Progenitor cell of endocrine pancreas (in vitro differentiated cells): ENCODE results near the gene ATP6V1C2. TPM values are rescaled to one million over a fixed set of nuclear protein-coding genes. Genes with fewer than 3 reads are reported as not detected.

Experiments
- DNase-seq: peaks from one replicate; pipeline ENCODE4 v3.0.0; 2021; ENCODE audit warnings: low spot score; ENCODE audit not compliant: unreplicated experiment
- H3K27ac Mint-ChIP-seq: 2 replicates; pipeline ENCODE4 v1.8.0; 2021; ENCODE audit warnings: mild to moderate bottlenecking, moderate library complexity, mixed read lengths
- H3K27me3 Mint-ChIP-seq: 2 replicates; pipeline ENCODE4 v1.8.0; 2021; ENCODE audit warnings: mixed read lengths
- H3K36me3 Mint-ChIP-seq: 2 replicates; pipeline ENCODE4 v1.8.0; 2022; ENCODE audit warnings: mixed read lengths; ENCODE audit not compliant: insufficient read depth
- H3K4me1 Mint-ChIP-seq: 2 replicates; pipeline ENCODE4 v1.8.0; 2021; ENCODE audit warnings: low read depth, mixed read lengths
- H3K4me3 Mint-ChIP-seq: 2 replicates; pipeline ENCODE4 v1.8.0; 2021; ENCODE audit warnings: low read depth, mild to moderate bottlenecking, moderate library complexity, mixed read lengths
- H3K9me3 Mint-ChIP-seq: 2 replicates; pipeline ENCODE4 v1.8.0; 2021; ENCODE audit warnings: low read depth, mixed read lengths
- total RNA-seq: library from RNA; stranded (reverse); gene quantifications from 2 replicates; pipeline ENCODE4 v1.2.1, GENCODE V29; 2021
- TF ChIP-seq, protein P1 (sequence below): fragments of 200-600 bp; sonication (generic); IDR thresholded peaks from one replicate; pipeline ENCODE4 v1.5.0; 2021; ENCODE audit warnings: antibody characterized with exemption, mild to moderate bottlenecking; ENCODE audit not compliant: unreplicated experiment

The ATP6V1C2 gene
- total RNA-seq, 1 donor from 2014 or later = 0.19 TPM

DNA sequence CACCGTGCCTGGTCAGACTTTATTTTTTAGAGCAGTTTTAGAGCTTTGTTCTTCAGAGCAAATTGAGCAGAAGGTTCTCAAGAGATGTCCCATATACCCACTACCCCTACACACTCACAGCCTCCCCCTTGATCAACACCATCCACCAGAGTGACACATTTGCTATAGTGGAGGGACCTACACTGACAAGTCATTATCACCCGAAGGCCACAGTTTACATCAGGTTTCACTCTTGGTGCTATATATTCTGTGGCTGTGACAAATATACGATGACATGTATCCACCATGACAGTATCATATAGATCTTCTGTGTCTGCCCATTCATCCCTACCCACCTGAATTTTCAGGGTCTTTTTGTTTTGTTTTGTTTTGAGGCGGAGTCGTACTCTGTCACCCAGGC lies 15.4 kb upstream of the ATP6V1C2 start:
- H3K9me3 Mint-ChIP-seq = no peaks in the 10 kb centered on the region
- H3K4me1 Mint-ChIP-seq = no peaks in the 10 kb centered on the region
- TF ChIP-seq, protein P1, sequence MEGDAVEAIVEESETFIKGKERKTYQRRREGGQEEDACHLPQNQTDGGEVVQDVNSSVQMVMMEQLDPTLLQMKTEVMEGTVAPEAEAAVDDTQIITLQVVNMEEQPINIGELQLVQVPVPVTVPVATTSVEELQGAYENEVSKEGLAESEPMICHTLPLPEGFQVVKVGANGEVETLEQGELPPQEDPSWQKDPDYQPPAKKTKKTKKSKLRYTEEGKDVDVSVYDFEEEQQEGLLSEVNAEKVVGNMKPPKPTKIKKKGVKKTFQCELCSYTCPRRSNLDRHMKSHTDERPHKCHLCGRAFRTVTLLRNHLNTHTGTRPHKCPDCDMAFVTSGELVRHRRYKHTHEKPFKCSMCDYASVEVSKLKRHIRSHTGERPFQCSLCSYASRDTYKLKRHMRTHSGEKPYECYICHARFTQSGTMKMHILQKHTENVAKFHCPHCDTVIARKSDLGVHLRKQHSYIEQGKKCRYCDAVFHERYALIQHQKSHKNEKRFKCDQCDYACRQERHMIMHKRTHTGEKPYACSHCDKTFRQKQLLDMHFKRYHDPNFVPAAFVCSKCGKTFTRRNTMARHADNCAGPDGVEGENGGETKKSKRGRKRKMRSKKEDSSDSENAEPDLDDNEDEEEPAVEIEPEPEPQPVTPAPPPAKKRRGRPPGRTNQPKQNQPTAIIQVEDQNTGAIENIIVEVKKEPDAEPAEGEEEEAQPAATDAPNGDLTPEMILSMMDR = no peak
- H3K4me3 Mint-ChIP-seq = no peak overlapping the region
- no peaks in the 10 kb centered on the region for H3K36me3 Mint-ChIP-seq
- H3K27ac Mint-ChIP-seq = no peak overlapping the region
- H3K27me3 Mint-ChIP-seq = peaks cover 44% of the 10 kb centered on the region
- no peak for DNase-seq

DNA sequence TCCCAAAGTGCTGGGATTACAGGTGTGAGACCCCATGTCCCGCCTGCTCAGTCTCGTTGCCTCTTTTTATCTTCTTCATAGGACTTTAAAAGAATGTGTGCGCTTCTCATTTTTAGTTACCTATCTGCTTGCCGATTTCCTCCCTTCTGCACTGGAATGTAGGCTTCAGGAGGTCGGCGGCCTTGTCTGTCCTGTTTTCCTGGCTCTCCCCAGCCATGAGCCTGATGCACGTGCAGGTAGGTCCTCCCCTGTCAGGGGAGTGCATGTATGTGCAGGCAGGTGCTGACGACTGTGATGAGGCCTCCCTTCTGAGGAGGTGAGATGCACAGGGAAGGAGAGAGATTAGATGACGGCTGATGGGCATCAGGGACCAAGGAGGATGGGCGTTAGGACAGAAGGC lies 13.6 kb upstream of the ATP6V1C2 start:
- H3K27me3 Mint-ChIP-seq = peaks cover 51% of the 10 kb centered on the region
- TF ChIP-seq, protein P1 = no peak

DNA sequence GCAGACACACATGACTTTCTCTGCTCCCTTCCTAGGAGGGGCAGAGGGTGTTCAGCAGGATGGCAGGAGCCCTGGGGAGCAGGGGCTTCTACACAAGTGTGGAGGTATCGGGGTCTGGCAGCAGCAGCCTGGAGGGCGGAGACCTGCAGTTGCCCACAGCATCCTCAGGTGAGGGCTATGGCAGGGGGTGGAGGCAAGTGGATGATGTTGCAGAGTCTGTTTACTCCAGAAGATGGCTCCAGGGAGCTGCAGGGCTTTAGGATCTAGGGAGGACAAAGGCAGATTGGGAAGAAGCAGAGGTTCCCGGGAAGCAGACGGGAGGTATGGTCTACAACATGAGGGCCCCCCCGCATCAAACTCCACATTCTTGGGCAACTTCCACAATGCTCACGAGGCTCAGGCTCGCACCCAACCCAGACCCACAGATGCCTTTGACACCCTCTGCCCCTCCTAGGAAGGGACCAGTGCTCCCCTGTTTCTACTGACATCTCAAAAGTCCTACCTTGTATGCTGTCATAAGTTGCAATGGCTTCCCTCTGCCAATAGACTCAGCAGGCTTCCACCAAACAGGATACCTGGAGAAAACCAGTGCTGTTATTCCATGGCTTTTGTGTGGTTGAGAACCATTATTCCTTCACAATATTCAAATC lies 12.0 kb upstream of the ATP6V1C2 start:
- Mint-ChIP-seq H3K27me3 (peaks cover 57% of the 10 kb centered on the region), H3K9me3 (no peaks in the 10 kb centered on the region), H3K4me1 (no peaks in the 10 kb centered on the region), H3K36me3 (no peaks in the 10 kb centered on the region), H3K4me3 (no peak overlapping the region), H3K27ac (no peak overlapping the region)
- TF ChIP-seq, protein P1 = no peak
- DNase-seq = no peak

More for the DNA sequence above, 13.6 kb upstream of the ATP6V1C2 start:
- no peak overlapping the region for H3K27ac Mint-ChIP-seq
- no peaks in the 10 kb centered on the region for H3K9me3 Mint-ChIP-seq
- DNase-seq = no peak
- H3K4me1 Mint-ChIP-seq = no peaks in the 10 kb centered on the region
- H3K36me3 Mint-ChIP-seq = no peaks in the 10 kb centered on the region
- no peak overlapping the region for H3K4me3 Mint-ChIP-seq

DNA sequence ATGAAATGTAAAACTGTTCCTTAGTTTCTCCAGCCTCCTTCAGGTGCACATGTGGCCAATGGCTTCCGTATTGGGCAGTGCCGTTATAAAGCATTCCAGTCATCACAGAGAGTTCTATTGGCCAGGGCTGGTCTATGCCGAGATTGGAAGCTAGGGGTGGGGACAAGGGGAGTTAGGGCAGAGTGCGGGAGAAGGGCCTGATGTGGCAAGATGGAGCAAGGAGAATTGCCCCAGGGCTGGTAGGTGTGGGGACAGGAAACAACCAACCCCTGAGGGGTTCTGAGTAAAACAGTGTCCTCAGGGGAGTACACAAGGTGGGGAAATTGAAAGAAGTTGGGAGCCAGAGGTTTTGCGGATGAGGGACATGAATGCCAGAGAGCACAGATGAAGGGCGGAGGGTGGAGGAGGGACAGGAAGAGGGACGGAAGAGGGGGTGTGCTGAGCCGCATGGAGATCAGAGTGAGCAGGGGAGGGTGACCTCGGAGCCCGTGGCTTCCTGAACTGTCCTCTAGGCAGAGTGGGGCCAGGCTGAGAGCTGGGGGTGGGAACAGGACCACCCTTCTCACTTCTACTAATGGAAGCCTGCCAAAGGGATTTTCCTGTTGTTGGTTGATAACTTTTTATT lies 9.1 kb upstream of the ATP6V1C2 start:
- H3K9me3 Mint-ChIP-seq = no peaks in the 10 kb centered on the region
- peaks cover 61% of the 10 kb centered on the region for H3K27me3 Mint-ChIP-seq
- H3K4me3 Mint-ChIP-seq = no peak overlapping the region
- no peak for DNase-seq
- H3K4me1 Mint-ChIP-seq = no peaks in the 10 kb centered on the region
- TF ChIP-seq, protein P1 = no peak
- no peak overlapping the region for H3K27ac Mint-ChIP-seq
- H3K36me3 Mint-ChIP-seq = no peaks in the 10 kb centered on the region

DNA sequence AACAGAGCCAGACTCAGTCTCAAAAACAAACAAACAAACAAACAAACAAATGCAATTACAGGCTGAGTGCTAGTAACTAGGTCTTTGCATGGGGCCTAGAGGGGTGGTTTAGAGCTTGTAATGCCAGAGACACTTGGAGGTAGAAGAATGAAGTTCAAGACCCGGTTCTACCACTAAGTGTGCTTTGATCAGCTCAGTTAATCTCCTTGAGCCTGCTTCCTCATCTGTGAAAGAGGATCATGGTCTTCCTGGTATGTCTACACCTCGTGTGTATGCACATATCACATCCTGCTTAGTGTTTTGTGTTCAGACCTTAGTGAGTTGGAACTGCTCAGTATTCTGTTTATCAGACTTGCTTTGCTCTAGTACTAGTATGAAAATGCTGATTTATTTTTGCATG lies 4.8 kb upstream of the ATP6V1C2 start:
- H3K27me3 Mint-ChIP-seq = peaks cover 68% of the 10 kb centered on the region
- no peak overlapping the region for H3K27ac Mint-ChIP-seq
- H3K36me3 Mint-ChIP-seq = no peaks in the 10 kb centered on the region
- no peak for DNase-seq
- H3K4me3 Mint-ChIP-seq = no peak overlapping the region
- peaks cover 1% of the 10 kb centered on the region for H3K4me1 Mint-ChIP-seq
- TF ChIP-seq, protein P1 = no peak
- H3K9me3 Mint-ChIP-seq = no peaks in the 10 kb centered on the region
